KG1 (cell line): ENCODE results near the gene SCYL1.

ENCODE experiments used
- DNase-seq: peaks from one replicate; lab custom pipeline; 2025; lab: John Stamatoyannopoulos, UW

SCYL1 gene

GRCh38 chr11:65524741-65525545 lies at the start of gene SCYL1:
Gene SCYL1 (plus strand): TSS chr11:65525083. CDS start chr11:65525154, 71 bp downstream.
- DNase-seq, result no peak

- no peak for DNase-seq
These were observed 48.2 kb upstream of the SCYL1 start for GRCh38 chr11:65476632-65477148.

GRCh38 chr11:65477149-65477965 lies 47.5 kb upstream of the SCYL1 start:
- peak; percentile 92 for DNase-seq

GRCh38 chr11:65478388-65479183 lies 46.3 kb upstream of the SCYL1 start:
- DNase-seq, result no peak

GRCh38 chr11:65479184-65480145 lies 45.4 kb upstream of the SCYL1 start:
- no peak for DNase-seq

GRCh38 chr11:65482306-65482850 lies 42.5 kb upstream of the SCYL1 start:
- no peak for DNase-seq

- no peak for DNase-seq
These were observed 39.0 kb upstream of the SCYL1 start for GRCh38 chr11:65485920-65486219.

- no peak for DNase-seq
These were observed 38.1 kb upstream of the SCYL1 start for GRCh38 chr11:65486570-65487466.

GRCh38 chr11:65487467-65488272 lies 37.2 kb upstream of the SCYL1 start:
- no peak for DNase-seq

- no peak for DNase-seq
These were observed 36.4 kb upstream of the SCYL1 start for GRCh38 chr11:65488273-65489034.

- no peak for DNase-seq
These were observed 35.7 kb upstream of the SCYL1 start for GRCh38 chr11:65489035-65489705.

- no peak for DNase-seq
These were observed 35.1 kb upstream of the SCYL1 start for GRCh38 chr11:65489706-65490320.

- DNase-seq, result no peak
These were observed 33.8 kb upstream of the SCYL1 start for GRCh38 chr11:65491163-65491465.

- DNase-seq, result no peak
These were observed 33.1 kb upstream of the SCYL1 start for GRCh38 chr11:65491614-65492386.

GRCh38 chr11:65492387-65492636 lies 32.6 kb upstream of the SCYL1 start:
- no peak for DNase-seq

- no peak for DNase-seq
These were observed 32.1 kb upstream of the SCYL1 start for GRCh38 chr11:65492637-65493366.
